ENCODE results near the gene KCNMA1.

GRCh38 chr10:77575271-77576006, 62.2 kb downstream of the KCNMA1 start:
- TF ChIP-seq CTCF (IDR thresholded peaks at IDR 0.05) (no peak), EZH2 (IDR thresholded peaks at IDR 0.05; ENCODE audit: borderline replicate concordance, insufficient read depth, low read depth, low read length, poor library complexity, severe bottlenecking) (no peak)

Data from B cell (primary cell).